ENCODE results near the gene TNFAIP6. TPM values are rescaled to one million over a fixed set of nuclear protein-coding genes. Genes with fewer than 3 reads are reported as not detected.

The TNFAIP6 gene
- total RNA-seq, 1 experiment from 2014 or later: 0.11 TPM

DNA sequence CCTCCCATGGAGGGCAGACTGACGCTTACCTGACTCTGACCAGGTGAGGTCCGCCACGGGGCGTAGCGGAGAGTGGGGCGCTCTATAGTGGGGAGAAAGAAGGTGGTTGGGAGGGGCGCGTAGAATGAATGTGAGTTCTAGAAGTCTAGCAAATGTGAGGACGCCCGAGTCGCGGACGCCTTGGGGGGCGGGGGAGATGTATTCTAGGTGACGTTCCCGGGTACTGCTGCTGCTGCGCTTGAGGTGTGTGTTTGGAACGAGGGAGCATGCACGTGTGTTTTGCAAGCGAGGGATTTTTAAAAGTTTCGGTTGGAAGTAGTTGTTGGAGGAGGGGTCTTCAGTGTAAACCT, 53.1 kb downstream of the TNFAIP6 start:
- Mint-ChIP-seq H3K27me3 (ENCODE audit: low read depth) (no peaks in the 10 kb centered on the region; the same call in 1 of the 2 replicates), H3K36me3 (peaks cover 42% of the 10 kb centered on the region), H3K9me3 (peaks cover 4% of the 10 kb centered on the region), H3K4me3 (peak overlapping the region; percentile 97), H3K27ac (peak overlapping the region; percentile 98), H3K4me1 (peaks cover 23% of the 10 kb centered on the region)
- peak; percentile 59 for DNase-seq (ENCODE audit: low spot score)
- TF ChIP-seq FOXP1 (CRISPR knock-in tag; IDR thresholded peaks at IDR 0.05; ENCODE audit: borderline replicate concordance) (0 out of 2 replicates have a peak, but pooled peaks have one; percentile 35), SMAD4 (CRISPR knock-in tag; IDR thresholded peaks at IDR 0.05) (no peak), ZNF263 (CRISPR knock-in tag; IDR thresholded peaks at IDR 0.05; ENCODE audit: low read depth) (no peak), ZNF416 (CRISPR knock-in tag; IDR thresholded peaks at IDR 0.05) (no peak), KAT7 (CRISPR knock-in tag; IDR thresholded peaks at IDR 0.05; ENCODE audit: borderline replicate concordance) (0 out of 2 replicates have a peak, but pooled peaks have one; percentile 0), CREM (CRISPR knock-in tag; IDR thresholded peaks at IDR 0.05) (no peak), NFYB (CRISPR knock-in tag; conservative IDR thresholded peaks at IDR 0.05; ENCODE audit: low read depth) (no peak), PRRX2 (CRISPR knock-in tag; IDR thresholded peaks at IDR 0.05) (no peak), ATF1 (CRISPR knock-in tag; IDR thresholded peaks at IDR 0.05) (no peak), TEAD1 (CRISPR knock-in tag; IDR thresholded peaks at IDR 0.05) (no peak), ZNF121 (CRISPR knock-in tag; IDR thresholded peaks at IDR 0.05) (no peak)
- TF ChIP-seq, protein P1, sequence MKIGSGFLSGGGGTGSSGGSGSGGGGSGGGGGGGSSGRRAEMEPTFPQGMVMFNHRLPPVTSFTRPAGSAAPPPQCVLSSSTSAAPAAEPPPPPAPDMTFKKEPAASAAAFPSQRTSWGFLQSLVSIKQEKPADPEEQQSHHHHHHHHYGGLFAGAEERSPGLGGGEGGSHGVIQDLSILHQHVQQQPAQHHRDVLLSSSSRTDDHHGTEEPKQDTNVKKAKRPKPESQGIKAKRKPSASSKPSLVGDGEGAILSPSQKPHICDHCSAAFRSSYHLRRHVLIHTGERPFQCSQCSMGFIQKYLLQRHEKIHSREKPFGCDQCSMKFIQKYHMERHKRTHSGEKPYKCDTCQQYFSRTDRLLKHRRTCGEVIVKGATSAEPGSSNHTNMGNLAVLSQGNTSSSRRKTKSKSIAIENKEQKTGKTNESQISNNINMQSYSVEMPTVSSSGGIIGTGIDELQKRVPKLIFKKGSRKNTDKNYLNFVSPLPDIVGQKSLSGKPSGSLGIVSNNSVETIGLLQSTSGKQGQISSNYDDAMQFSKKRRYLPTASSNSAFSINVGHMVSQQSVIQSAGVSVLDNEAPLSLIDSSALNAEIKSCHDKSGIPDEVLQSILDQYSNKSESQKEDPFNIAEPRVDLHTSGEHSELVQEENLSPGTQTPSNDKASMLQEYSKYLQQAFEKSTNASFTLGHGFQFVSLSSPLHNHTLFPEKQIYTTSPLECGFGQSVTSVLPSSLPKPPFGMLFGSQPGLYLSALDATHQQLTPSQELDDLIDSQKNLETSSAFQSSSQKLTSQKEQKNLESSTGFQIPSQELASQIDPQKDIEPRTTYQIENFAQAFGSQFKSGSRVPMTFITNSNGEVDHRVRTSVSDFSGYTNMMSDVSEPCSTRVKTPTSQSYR (CRISPR knock-in tag; IDR thresholded peaks at IDR 0.05): no peak
- ATAC-seq: peak; percentile 2; the same call in 1 of the 2 replicates
- POLR2A ChIA-PET: interaction anchor here (0.6 kb wide), 3 partner anchors 47 to 538 kb away, joined by 4 to 5 read pairs (median 4); no protein-coding TSS in a partner anchor
- CTCF ChIA-PET: interaction anchor here (0.6 to 1.8 kb wide), 15 partner anchors 27 to 690 kb away, joined by 3 to 12 read pairs (median 4); no protein-coding TSS in a partner anchor

DNA sequence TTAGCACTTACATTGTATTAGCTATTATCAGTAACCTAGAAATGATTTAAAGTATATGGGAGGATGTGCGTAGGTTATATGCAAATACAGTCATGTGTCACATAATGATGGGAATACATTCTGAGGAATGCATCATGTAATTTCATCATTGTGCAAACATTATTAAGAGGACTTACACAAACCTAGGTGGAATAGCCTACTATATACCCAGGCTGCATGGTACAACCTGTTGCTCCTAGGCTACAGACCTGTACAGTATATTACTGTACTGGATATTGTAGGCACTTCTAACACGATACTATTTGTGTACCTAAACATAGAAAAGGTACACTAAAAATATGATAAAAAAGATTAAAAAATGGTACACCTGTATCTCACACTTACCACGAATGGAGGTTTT, 60.3 kb downstream of the TNFAIP6 start:
- Mint-ChIP-seq H3K27me3 (ENCODE audit: low read depth) (no peaks in the 10 kb centered on the region), H3K4me3 (no peak overlapping the region), H3K9me3 (no peaks in the 10 kb centered on the region), H3K4me1 (peaks cover 3% of the 10 kb centered on the region), H3K27ac (no peak overlapping the region), H3K36me3 (peaks cover 74% of the 10 kb centered on the region)
- ATAC-seq: no peak
- DNase-seq (ENCODE audit: low spot score): no peak
- TF ChIP-seq KAT7 (CRISPR knock-in tag; IDR thresholded peaks at IDR 0.05; ENCODE audit: borderline replicate concordance): no peak
- TF ChIP-seq NFATC4 (CRISPR knock-in tag; IDR thresholded peaks at IDR 0.05): no peak
- no peak for TF ChIP-seq SP1 (CRISPR knock-in tag; conservative IDR thresholded peaks at IDR 0.05)
- no peak for TF ChIP-seq GRHL2 (CRISPR knock-in tag; IDR thresholded peaks at IDR 0.05; ENCODE audit: insufficient replicate concordance, severe bottlenecking)
- TF ChIP-seq, protein P2, sequence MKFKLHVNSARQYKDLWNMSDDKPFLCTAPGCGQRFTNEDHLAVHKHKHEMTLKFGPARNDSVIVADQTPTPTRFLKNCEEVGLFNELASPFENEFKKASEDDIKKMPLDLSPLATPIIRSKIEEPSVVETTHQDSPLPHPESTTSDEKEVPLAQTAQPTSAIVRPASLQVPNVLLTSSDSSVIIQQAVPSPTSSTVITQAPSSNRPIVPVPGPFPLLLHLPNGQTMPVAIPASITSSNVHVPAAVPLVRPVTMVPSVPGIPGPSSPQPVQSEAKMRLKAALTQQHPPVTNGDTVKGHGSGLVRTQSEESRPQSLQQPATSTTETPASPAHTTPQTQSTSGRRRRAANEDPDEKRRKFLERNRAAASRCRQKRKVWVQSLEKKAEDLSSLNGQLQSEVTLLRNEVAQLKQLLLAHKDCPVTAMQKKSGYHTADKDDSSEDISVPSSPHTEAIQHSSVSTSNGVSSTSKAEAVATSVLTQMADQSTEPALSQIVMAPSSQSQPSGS (CRISPR knock-in tag; IDR thresholded peaks at IDR 0.05; ENCODE audit: borderline replicate concordance, low read depth): no peak
- TF ChIP-seq FOXK1 (CRISPR knock-in tag; IDR thresholded peaks at IDR 0.05): no peak
- TF ChIP-seq, protein P3, sequence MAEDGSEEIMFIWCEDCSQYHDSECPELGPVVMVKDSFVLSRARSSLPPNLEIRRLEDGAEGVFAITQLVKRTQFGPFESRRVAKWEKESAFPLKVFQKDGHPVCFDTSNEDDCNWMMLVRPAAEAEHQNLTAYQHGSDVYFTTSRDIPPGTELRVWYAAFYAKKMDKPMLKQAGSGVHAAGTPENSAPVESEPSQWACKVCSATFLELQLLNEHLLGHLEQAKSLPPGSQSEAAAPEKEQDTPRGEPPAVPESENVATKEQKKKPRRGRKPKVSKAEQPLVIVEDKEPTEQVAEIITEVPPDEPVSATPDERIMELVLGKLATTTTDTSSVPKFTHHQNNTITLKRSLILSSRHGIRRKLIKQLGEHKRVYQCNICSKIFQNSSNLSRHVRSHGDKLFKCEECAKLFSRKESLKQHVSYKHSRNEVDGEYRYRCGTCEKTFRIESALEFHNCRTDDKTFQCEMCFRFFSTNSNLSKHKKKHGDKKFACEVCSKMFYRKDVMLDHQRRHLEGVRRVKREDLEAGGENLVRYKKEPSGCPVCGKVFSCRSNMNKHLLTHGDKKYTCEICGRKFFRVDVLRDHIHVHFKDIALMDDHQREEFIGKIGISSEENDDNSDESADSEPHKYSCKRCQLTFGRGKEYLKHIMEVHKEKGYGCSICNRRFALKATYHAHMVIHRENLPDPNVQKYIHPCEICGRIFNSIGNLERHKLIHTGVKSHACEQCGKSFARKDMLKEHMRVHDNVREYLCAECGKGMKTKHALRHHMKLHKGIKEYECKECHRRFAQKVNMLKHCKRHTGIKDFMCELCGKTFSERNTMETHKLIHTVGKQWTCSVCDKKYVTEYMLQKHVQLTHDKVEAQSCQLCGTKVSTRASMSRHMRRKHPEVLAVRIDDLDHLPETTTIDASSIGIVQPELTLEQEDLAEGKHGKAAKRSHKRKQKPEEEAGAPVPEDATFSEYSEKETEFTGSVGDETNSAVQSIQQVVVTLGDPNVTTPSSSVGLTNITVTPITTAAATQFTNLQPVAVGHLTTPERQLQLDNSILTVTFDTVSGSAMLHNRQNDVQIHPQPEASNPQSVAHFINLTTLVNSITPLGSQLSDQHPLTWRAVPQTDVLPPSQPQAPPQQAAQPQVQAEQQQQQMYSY (CRISPR knock-in tag; IDR thresholded peaks at IDR 0.05): no peak
- no peak for TF ChIP-seq ZNF121 (CRISPR knock-in tag; IDR thresholded peaks at IDR 0.05)
- TF ChIP-seq, protein P4, sequence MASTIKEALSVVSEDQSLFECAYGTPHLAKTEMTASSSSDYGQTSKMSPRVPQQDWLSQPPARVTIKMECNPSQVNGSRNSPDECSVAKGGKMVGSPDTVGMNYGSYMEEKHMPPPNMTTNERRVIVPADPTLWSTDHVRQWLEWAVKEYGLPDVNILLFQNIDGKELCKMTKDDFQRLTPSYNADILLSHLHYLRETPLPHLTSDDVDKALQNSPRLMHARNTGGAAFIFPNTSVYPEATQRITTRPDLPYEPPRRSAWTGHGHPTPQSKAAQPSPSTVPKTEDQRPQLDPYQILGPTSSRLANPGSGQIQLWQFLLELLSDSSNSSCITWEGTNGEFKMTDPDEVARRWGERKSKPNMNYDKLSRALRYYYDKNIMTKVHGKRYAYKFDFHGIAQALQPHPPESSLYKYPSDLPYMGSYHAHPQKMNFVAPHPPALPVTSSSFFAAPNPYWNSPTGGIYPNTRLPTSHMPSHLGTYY (CRISPR knock-in tag; IDR thresholded peaks at IDR 0.05): no peak
- TF ChIP-seq, protein P5, sequence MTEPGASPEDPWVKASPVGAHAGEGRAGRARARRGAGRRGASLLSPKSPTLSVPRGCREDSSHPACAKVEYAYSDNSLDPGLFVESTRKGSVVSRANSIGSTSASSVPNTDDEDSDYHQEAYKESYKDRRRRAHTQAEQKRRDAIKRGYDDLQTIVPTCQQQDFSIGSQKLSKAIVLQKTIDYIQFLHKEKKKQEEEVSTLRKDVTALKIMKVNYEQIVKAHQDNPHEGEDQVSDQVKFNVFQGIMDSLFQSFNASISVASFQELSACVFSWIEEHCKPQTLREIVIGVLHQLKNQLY (CRISPR knock-in tag; IDR thresholded peaks at IDR 0.05): no peak
- TF ChIP-seq SMAD4 (CRISPR knock-in tag; IDR thresholded peaks at IDR 0.05): no peak
- TF ChIP-seq ZNF232 (CRISPR knock-in tag; IDR thresholded peaks at IDR 0.05): no peak
- no peak for TF ChIP-seq ELF4 (CRISPR knock-in tag; IDR thresholded peaks at IDR 0.05; ENCODE audit: low read depth)
- TF ChIP-seq ZNF396 (CRISPR knock-in tag; IDR thresholded peaks at IDR 0.05; ENCODE audit: borderline replicate concordance): no peak
- TF ChIP-seq ZNF138 (CRISPR knock-in tag; conservative IDR thresholded peaks at IDR 0.05): no peak
- TF ChIP-seq, protein P6, sequence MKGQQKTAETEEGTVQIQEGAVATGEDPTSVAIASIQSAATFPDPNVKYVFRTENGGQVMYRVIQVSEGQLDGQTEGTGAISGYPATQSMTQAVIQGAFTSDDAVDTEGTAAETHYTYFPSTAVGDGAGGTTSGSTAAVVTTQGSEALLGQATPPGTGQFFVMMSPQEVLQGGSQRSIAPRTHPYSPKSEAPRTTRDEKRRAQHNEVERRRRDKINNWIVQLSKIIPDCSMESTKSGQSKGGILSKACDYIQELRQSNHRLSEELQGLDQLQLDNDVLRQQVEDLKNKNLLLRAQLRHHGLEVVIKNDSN (CRISPR knock-in tag; IDR thresholded peaks at IDR 0.05): no peak
- TF ChIP-seq NFE2L1 (CRISPR knock-in tag; IDR thresholded peaks at IDR 0.05): no peak
- ChIA-PET POLR2A (no interaction called here), CTCF (no interaction called here)

Measured in WTC11 (cell line).